Heart left ventricle (tissue), 13 donors: ENCODE results near the gene HMX1.

Experiments used
- CTCF ChIP-seq, 12 donors: fragments of 200-600 bp; sonication (generic) in 4 of 12; IDR thresholded peaks; one replicate each; pipeline versions ENCODE4 v1.5.0 to v1.8.0; 2018 to 2022; ENCODE audit warnings: antibody characterized with exemption in 12 of 12, mild to moderate bottlenecking in 5 of 12
- POLR2A ChIP-seq, 2 donors: fragments of 450-650 bp; IDR thresholded peaks; one replicate each; pipeline ENCODE4 v1.6.1; 2017; ENCODE audit warnings: antibody characterized with exemption in 2 of 2, mild to moderate bottlenecking in 2 of 2, moderate library complexity in 2 of 2
- donor health status: ischemic (EF 13 %, LVEDD 7.1; RV severe dilation, severe dysfunction).
- donor health status: DM: no; HTN: yes; CAD: no.
- donor health status: DM: no; HTN: no; CAD: no.
- donor health status: ischemic (EF 25% LVEDD 6.9; RV normal size, moderate dysfunction).
- donor health status: ischemic (EF 25% LVEDD 5.7; RV mildly dilated, moderate dysfunction).
- donor health status: ischemic (EF 35%, LVEDD 5.7; RV mildly dilated, moderate dysfunction).
- donor health status: nonischemic (EF 11% LVEDD 7.7; RV severe dilation, severe dysfunction).
- donor health status: DM: yes; HTN: yes; CAD: no.
- donor health status: PGD.
- donor health status: ischemic (EF 29% LVEDD 5.4; RV normal size, mild dysfunction).
- donor health status: nonischemic (EF 23%, LVEDD 6.1; RV moderate dilation, normal function).

GRCh38 chr4:8862800-8863685 is 8.6 kb downstream of the HMX1 start:
- TF ChIP-seq CTCF (IDR thresholded peaks at IDR 0.05) = no peak
- no peak for TF ChIP-seq POLR2A (IDR thresholded peaks at IDR 0.05)
